ENCODE data around the gene MRPL41.
"Not testable (repeated sequence)": the region's sequence is repeated elsewhere in the genome, so short reads cannot be mapped to it uniquely, and the experiment has no call there.

Gene MRPL41

DNA sequence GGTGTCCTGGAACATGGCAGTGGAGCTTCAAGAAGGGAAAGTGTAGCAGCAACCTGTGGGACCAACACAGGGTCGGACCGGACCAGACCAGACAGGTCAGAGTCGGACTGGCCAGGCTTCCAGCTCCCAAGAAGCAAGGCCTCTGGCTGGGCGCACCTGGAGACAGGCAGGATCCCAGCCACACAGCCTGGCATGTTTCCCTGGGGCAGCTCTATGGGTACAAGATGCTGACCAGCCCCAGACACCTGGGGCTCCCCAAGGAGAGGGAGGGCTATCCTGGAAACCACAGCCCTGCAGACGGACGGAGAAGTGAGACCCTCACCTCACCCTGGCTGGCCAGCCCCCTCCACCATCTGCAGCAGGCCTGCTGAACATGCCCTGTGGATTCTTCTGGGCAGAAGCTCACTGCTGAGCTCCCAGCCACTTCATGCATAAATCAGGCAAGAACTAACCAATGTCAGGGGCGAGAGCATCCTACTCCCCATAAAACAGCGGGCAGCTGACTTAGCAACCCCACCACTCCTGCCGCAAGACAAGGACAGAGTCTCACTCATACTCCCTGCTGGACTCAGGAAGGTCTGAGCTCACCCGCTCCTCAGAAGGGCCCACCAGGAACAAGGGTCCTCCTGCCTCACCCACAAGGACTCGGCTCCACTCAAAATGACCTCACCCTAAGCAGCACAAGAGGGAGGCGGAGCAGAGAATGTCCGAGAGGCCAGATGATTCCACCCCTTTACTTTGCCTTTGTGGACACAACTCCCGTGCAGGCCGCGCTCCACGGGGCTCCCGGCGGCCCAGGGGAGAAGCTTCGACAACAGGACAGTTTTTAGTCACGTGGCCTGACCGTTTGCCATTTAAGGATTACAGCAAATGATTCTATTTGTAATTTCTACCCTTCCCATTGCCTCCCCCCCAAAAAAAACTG is 29.9 kb downstream of the MRPL41 start:
- H3K4me3 ChIP-seq (ENCODE audit: low read depth, low read length) = no peak overlapping the region

GRCh38 chr9:137582286-137582860 is 30.7 kb downstream of the MRPL41 start:
- no peak overlapping the region for H3K4me3 ChIP-seq (ENCODE audit: low read depth, low read length)

DNA sequence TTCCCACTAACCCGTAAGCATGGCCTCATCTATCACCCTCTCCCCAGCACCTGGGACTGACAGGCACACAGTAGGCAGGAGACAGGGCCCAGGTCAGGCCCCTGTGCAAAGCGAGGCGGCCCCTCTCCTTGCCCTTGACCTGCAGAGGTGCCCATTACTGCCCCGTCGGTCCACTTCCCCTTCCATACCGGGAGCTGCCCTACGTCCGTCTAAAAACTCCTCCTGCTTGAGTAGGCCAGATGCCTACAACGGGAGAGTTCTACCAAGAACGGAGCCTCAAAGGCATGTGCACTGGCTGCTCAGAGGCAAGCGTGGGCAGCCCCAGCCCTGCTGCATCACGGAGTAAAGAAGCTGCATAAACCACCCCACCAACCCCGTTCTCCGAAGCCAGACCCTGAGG is 31.7 kb downstream of the MRPL41 start:
- H3K4me3 ChIP-seq (ENCODE audit: low read depth, low read length) = no peak overlapping the region

- no peak overlapping the region for H3K4me3 ChIP-seq (ENCODE audit: low read depth, low read length)
These were observed 32.3 kb downstream of the MRPL41 start for GRCh38 chr9:137583957-137584356.

GRCh38 chr9:137586854-137587253 is 35.2 kb downstream of the MRPL41 start:
- H3K4me3 ChIP-seq (ENCODE audit: low read depth, low read length) = no peak overlapping the region

GRCh38 chr9:137588311-137588710 is 36.6 kb downstream of the MRPL41 start:
- no peak overlapping the region for H3K4me3 ChIP-seq (ENCODE audit: low read depth, low read length)

DNA sequence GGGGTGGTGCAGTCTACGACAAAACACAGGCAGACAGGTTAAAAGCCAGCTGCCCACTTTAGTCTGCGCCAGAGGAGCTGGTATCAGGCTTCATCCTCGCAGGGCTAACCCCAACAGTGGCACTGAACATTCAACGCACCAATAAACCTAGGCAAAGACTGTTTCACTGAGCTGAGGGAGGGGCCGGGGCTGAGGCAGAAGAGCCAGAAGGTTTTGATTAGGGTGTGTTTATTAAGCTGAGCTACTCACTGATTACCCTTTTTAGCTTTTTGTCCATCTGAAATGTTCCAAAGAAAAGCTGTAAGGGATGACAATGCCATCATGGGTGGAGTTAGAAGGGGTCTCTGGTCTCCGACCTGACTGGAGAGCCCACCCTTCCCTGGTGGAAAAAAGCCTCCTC is 37.2 kb downstream of the MRPL41 start:
- H3K4me3 ChIP-seq (ENCODE audit: low read depth, low read length) = no peak overlapping the region

DNA sequence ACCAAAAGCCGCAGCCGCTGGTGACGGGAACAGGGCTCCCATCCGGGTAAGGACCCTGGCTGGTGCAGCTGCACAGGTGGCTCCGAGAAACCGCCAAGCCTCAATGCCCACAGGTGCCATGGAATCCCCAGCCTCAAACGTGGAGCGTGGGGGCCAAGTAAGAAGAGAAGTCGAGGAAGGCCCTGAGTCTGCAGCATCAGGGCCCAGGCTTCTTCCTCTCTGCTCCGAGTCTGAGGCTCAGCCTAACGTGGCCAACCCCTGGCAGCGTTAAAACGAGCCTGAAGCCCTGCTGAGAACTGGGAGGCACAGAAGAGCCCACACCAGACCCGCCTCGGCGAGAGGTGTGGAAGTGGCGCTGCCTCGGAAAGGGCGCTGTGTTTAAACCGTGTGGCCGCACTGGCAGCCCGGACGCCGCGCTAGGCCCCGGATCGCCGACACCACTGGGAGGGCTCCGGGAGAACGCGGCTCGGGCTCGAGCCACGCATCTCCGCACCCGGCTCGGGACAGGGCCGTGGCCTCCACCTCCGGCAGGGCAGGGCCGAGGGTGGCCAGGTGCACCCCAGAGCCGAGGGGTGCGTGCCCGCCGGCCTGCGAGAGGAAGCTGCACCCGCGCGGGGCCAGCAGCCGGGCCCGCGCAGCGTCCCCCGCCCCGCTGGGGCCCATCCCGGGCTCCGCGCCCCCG is 37.9 kb downstream of the MRPL41 start:
- H3K4me3 ChIP-seq (ENCODE audit: low read depth, low read length) = peak overlapping the region; percentile 68

GRCh38 chr9:137590123-137590468 is 38.4 kb downstream of the MRPL41 start:
- H3K4me3 ChIP-seq (ENCODE audit: low read depth, low read length) = peak overlapping the region; percentile 68

- H3K4me3 ChIP-seq (ENCODE audit: low read depth, low read length) = peak within 1 kb of the TSS; percentile 72
These were observed 39.0 kb downstream of the MRPL41 start, which contains the start of gene ZMYND19 for GRCh38 chr9:137590469-137591383. Gene ZMYND19, minus strand, starts transcription at chr9:137590512. Its CDS starts 249 bp downstream, at chr9:137590263.

DNA sequence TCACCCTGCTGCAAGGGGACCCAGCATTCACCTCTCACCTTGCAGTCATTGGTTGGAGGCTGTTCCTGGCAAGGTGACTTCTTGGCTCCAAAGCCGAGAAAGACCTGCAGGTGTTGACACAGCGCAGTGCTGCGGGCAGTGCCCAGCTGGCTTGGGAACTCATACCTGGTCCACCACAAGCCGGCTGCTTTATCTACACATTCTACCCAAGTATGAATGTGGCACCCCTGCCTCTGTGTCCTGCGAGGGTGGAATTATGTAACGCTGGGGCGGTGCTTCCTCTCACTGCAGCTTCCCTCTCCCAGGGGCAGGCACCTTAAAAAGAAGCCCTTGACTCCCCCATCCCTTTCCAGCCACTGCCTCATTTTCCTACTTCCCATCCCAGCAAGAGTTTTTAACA is 41.1 kb downstream of the MRPL41 start:
- H3K4me3 ChIP-seq (ENCODE audit: low read depth, low read length) = no peak overlapping the region

- H3K4me3 ChIP-seq (ENCODE audit: low read depth, low read length) = no peak overlapping the region
These were observed 41.5 kb downstream of the MRPL41 start for GRCh38 chr9:137593176-137593575.

DNA sequence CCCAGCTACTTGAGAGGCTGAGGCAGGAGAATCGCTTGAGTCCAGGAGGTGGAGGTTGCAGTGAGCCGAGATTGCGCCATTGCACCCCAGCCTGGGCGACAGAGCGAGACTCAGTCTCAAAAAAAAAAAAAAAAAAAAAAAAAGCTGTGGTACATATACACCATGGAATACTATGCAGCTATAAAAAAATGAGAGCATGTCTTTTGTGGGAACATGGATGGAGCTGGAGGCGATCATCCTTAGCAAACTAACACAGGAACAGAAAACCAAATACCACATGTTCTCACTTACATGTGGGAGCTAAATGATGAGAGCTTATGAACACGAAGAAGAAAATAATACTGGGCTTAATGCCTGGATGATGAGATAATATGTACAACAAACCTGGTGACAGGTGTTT is 44.9 kb downstream of the MRPL41 start:
- H3K4me3 ChIP-seq (ENCODE audit: low read depth, low read length) = not testable (repeated sequence)

- no peak overlapping the region for H3K4me3 ChIP-seq (ENCODE audit: low read depth, low read length)
These were observed 47.3 kb downstream of the MRPL41 start for GRCh38 chr9:137598943-137599342.
